GM15510 (cell line): ENCODE measurements around the gene DAPP1.

Source experiments
- POLR2A ChIP-seq: IDR thresholded peaks from 3 replicates; pipeline ENCODE4 v1.6.1; 2011; ENCODE audit warnings: borderline replicate concordance; ENCODE audit not compliant: insufficient read length; ENCODE audit errors: extremely low read depth

Gene DAPP1

DNA sequence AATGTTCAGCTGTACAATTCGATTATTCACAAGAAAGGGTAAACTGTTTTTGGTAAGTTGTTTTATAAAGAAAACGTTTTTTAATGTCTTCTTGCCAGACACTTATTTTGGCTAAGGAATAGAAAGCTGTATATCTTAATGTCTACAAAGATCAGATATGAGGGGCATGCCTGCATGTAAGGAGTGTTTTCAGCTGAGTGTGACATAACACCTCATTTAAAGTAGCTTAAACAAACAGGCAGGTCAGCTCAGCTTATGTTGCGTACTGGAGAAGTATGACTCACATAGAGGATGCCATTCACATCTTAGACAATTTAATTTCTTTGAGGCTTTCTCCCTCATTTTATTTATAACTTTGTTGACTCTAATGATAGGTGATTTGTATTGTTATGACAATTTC is 47.2 kb downstream of the DAPP1 start:
- no peak for TF ChIP-seq POLR2A

DNA sequence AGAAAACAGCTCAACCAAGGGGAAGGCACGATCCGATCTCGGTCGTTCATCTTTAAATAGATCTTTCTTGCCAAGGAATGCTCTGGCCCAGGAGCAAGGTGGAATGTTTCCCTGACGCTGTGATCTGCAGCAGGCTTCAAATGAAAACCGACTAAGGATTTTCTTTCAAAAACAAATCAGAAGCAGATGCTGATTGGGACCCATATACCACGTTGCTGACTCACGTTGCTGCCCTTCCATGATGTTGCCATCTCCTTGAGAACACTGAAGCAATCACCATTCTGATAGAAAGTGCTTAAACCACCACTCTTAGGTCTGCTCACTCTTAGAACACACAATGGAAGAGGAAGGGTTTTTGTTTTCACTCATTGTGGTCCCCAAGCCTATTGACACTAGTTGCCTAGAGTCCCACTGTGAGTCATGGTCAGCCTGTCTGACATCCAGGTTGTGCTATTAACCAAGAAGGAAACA is 51.5 kb downstream of the DAPP1 start:
- no peak for TF ChIP-seq POLR2A

DNA sequence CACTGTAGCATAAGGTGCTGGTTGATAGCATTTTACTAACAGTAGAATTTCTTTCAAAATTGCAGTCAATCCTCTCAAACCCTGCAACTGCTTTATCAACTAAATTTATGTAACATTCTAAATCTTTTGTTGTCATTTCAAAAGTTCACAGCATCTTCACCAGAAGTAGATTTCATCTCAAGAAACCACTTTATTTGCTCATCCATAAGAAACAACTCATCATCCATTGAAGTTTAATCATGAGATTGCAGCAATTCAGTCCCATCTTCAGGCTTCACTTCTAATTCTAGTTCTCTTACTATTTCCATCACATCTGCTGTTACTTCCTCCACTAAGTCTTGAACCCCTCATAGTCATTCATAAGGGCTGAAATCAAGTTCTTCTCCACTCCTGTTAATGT is 55.9 kb downstream of the DAPP1 start:
- no peak for TF ChIP-seq POLR2A

DNA sequence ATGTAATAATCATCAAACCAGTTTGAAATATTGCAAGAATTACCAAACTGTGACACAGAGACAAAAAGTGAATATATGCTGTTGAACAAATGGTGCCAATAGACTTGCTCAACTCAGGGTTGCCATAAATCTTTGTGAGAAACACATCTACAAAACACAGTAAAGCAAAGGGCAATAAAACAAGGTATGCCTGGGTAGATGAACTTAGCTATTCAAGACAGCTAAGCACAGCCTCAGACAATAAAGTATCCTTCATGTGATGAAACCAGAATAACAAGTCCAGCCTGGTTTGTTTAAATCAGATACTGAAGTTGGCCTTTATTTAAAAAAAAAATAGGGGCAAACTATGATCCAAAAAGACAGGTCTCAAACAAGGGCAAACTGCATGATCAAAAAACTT is 58.4 kb downstream of the DAPP1 start:
- TF ChIP-seq POLR2A, result no peak

DNA sequence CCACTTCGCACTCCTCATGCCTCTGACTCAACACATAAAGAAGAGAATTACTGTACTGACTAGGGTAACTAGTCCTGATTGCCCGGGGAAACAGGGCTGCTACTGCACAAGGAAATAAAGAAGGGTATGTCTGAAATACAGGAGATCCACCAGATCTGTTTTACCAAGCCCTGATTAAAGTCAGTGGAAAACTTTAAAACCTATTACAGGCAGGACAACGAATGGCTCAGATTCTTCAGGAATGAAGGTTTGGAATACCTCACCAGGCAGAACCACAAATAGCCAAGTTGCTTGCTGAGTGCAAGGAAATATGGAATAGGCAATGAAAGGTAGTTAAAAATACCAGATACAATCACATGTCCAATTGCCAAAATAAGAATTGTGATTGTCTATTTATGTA is 60.3 kb downstream of the DAPP1 start:
- TF ChIP-seq POLR2A, result no peak

DNA sequence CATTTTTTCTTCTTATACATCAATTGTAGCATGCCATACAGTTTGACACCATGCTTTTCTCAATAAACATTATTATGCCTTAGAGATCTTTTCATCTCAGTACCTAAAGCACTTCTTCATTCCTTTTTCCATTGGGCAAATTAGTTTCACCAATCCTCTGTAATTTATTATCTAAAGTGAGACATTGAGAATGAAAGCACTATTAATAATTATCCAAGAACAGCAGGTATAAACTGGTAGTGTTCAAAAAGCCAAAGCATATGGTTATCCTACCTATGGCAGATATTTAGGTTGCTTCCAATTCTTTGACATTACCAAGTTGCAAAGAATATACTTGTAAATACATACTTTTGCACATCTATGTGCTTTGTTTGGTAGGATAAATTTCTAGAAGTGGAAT is 62.0 kb downstream of the DAPP1 start:
- no peak for TF ChIP-seq POLR2A

DNA sequence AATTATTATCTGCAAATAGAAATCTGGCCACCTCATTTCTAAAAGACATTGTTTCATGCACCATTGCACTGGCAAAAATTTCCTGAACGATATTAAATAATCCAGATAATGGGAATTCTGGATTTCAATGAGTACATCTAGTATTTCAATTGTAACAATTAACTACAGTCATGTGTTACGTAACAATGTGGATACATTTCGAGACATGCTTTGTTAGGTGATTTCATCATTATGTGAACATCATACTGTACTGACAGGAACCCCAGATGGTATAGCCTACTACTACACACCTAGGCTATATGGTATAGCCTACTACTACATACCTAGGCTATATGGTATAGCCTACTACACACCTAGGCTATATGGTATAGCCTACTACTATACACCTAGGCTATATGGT is 62.8 kb downstream of the DAPP1 start:
- TF ChIP-seq POLR2A, result no peak

DNA sequence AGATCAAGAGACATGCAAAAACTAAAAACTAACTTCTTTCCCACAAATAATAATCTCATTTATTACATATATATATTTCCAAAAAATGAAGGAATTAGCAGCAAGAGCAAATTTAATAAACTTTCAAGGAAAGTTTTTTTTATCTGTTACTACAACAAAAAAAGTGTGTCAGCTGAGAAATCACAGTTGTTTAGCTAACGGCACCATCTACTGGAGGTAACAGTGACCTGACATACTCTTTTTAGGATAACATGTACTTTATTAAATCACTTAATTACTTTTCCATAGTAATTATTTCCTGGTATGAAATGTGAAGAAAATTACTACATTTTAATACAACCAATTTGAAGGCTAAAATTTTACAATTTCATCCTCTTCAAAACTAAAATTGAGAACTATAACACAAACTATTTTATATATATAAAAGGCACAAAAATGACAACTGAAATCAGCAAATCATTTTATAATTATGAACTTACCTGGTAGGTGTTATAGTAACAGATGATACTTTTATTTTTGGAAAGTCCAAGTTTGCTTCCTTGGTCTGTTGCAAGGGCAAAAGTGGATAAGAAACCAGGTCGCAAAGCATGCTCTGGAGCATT is 68.5 kb downstream of the DAPP1 start:
- no peak for TF ChIP-seq POLR2A

DNA sequence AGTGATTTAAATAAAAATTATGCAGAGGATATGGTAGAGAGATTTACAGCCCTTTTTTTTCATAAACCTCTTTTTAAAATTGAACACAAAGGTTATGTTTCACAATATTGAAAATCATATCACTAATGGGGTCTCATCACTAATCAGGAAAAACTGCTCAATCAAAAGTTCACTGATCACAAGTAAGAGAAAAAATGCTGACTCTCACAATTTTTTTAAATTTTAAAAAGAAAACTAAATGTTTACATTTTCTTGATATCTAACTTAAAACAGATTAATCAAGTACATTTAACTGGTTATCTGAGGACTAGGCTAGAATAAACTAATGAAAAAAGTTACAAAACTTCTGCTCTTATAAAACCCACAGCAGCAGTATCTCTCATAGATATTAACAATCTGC is 69.1 kb downstream of the DAPP1 start:
- no peak for TF ChIP-seq POLR2A

DNA sequence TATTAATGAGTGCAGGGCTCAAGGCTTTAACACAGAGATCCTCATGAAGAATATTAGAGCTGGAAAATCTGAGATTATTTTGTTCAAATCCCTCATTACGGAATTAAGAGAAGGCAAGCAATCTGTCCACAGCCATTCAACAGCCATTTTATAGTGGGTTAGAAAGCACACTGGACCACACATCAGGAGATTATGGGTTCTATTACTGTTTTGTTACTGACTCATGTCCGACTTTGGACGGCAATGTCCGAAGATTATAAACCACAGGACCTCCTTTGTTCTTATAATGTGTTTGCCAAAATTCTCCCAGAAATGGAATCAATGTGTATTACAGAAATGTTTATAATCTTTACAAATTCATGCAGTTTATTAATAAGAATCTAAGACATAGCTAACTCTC is 69.5 kb downstream of the DAPP1 start:
- TF ChIP-seq POLR2A, result no peak

DNA sequence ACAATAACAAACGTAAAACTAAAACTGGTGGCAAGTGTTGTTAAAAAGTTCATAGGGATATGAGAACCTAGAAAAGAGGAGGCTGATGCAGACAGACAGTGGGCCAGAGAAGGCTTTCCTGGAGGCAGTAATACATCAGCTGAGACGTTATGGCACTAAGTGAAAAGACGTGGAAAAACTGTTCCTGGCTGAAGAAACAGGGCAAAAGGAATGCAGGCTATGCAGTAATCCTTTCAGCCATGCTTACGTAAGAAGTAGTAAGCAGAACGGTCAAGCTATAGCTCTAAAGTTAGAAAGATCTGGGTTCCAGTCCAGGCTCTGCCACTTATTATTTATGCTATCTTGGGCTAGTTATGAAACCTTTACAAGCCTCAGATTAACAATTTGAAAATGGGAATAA is 71.2 kb downstream of the DAPP1 start:
- no peak for TF ChIP-seq POLR2A

DNA sequence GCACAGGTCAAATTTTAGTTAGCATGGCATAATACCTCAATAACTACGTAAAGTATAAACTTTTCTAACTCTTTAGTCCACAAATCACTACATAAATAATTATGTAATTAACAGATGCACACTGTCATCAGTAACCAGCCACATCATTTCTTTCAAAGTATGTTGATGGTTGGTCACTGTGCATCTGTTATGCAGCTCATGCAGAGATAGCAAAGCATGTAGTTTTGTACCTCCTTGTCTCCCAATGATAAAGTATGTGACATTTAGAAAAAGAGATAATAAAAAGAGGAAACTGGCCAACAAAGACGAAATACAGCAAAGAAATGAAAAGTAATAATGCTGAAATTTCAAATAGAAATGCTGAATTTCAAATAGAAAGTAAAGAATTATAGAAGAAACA is 74.7 kb downstream of the DAPP1 start:
- TF ChIP-seq POLR2A, result no peak

DNA sequence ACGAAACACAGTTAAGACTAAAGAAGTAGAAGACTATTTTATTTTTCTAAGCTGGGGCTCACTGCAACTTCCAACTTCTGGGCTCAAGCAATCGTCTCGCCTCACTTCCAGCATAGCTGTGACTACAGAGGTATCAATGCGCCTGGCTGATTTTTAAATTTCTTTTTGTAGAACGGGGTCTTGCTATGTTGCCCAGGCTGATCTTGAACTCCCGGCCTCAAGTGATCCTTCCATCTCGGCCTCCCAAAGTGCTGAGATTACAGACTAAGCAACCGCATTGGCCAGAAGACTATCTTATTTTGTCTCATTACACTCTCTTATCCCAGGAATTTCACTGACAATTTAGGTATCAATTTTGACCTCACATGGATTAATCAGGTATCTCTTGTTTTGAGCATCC is 76.4 kb downstream of the DAPP1 start:
- TF ChIP-seq POLR2A, result no peak

DNA sequence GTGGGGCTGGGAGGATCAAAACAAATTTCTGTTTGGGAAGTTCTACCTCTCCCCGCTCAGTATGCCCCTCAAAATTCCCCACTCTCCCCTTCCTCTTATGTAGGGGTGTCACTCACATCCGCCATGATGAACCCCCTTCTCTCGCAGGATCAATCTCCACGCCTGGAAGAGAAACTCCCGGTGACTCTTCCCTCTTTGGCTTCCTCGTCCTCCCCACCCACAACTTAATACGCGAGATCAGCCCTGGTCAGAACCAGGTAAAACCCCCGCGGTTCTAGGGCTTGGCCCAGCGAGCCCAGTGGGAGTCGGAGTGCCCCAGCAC is 77.2 kb downstream of the DAPP1 start:
- no peak for TF ChIP-seq POLR2A

DNA sequence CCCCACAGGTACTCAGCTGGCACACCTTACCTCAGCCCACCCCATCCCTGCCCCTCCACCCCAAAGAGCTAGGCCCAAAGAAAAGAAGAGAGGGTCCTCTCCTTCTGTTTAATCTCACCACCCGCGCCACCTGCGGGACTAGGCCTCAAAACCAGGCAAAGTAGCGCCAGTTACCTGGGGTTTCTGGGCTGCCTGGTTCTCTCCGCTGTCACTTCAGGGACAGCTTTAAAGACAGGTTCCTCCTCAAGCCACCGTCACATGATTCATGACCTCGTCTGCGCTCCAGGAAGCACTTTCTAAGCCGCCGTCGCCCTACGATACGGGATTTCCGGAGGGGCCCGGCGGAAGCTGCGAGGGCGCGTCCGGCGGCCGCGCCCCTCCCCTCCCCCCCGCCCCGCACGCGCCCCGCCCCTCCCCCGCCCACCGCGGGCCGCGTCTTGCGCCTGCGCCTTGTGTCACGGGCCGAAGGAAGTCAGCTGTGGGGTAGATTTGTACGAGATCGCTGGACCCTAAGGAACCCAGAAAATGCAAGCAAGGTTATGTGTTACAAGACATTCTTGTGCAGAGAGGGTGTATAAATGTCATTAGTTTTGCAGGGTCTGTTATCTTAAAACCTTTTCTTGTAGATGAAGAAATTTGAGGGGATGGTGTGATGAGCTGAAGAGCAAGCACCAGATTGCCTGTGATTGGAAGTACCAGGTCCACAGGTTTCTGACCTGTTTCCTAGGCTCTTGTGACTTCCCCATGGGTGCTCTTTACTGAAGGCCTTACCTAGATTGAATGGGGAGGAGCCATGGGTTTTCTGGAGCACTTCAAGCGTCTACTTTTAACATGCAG is 77.8 kb downstream of the DAPP1 start, which contains the start of gene LAMTOR3:
Gene LAMTOR3 (minus strand): TSS at position 267 of the 837 bp plus-strand sequence. CDS start 464 bp downstream, outside the sequence.
- peak; percentile 60 for TF ChIP-seq POLR2A

DNA sequence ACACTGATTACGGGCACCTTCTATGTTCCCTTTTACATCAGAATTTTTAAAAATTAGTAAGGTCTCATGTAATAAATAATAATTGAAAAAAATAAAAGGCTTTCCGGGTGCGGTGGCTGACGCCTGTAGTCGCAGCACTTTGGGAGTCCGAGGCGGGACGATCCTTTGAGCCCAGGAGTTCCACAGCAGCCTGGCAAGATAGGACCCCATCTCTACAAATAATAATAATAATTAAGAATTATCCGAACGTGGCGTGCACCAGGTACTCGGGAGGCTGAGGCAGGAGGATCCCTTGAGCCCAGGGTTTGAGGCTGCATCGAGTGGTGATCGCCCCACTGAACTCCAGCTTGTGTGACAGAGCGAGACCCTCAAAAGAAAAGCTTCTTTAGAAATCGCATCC is 78.4 kb downstream of the DAPP1 start:
- no peak for TF ChIP-seq POLR2A

DNA sequence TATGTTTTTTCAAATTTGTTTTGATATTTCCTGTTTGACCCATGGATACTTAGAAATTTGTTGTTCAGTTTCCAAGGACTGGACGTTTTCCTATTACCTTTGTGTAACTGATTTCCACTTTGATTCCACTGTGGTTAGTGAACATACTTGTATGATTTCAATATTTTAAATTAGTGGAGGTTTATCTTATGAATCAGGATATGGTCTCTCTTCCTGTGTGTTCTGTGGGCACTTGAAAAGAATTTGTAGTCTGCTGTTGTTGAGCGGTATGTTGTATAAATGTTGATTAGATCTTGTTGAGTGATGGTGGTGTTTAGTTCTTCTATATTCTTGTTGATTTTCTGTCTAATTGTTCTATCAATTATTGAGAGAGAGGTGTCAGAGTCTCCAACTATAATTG is 98.8 kb downstream of the DAPP1 start:
- no peak for TF ChIP-seq POLR2A

DNA sequence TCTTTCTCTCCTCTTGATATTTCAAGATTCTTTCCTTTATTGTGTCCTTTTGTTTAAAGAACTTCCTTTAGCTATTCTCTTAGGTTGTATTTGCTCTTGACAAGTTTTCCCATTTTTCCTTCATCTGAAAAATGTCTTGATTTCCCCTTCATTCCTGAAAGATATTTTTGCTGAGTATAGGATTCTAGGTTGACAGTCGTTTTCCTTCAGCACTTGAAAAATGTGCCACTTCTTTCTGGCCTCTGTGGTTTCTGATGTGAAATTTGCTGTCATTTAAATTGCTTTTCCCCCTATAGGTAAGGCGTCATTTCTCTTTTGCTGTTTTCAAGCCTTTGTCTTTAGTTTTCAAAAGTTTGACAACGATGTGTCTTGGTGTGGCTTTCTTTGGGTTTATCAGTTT is 100.9 kb downstream of the DAPP1 start:
- no peak for TF ChIP-seq POLR2A

DNA sequence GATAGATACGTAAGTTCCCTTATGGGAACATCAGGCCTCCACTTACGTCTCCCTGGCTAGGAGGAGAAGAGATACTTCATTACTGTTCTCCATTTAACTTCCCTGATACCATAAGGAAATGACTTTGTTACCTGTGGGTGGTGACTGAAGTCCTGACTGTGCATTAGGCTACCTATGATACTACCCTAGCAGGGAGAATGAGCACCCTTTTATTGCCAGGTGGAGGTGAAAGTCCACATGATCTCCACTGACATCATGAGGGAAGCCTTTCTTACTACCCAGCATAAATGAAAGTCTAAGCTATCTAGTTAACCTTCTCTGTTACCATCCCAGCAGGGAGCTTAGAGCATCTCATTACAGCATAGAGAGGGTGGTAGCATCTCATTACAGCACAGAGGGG is 102.0 kb downstream of the DAPP1 start:
- TF ChIP-seq POLR2A, result no peak
